GM08714 (cell line): ENCODE measurements around the gene CRYM.
"Not testable (repeated sequence)": the region's sequence is repeated elsewhere in the genome, so short reads cannot be mapped to it uniquely, and the experiment has no call there.

Source experiments
- H3K4me3 ChIP-seq: fragments of 200-500 bp; sonication (Bioruptor generic); 2 replicates; pipeline ENCODE4 v1.5.1; 2014; ENCODE audit warnings: mild to moderate bottlenecking, low read length, inconsistent platforms
- ZNF274 ChIP-seq: IDR thresholded peaks from 2 replicates; pipeline ENCODE4 v1.6.1; 2012; ENCODE audit warnings: mild to moderate bottlenecking, low read depth, low read length

The CRYM gene

DNA sequence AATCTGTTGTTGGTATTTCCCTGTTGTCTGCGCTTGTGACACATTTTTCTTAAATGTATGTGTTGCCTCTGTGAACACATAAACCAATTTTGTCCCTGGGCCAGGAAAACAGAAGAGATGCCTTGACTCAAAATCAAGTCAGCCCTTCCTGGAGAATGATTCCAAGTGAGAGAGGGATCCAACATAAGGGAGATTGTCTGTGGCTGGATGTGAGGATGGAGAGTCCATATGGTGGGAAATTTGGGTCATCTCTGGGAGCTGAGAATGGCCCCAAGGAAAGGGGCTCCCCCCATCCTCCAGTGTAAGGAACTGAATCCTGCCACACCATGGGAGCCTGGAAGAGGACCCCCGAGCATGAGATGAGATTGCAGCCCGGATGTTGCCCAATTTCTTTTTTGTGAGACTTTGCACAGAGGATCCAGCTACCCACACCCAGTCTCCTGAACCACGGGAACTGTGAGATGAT is 13.5 kb downstream of the CRYM start:
- H3K4me3 ChIP-seq, result no peak overlapping the region; the same call in 1 of the 2 replicates
- no peak for TF ChIP-seq ZNF274

DNA sequence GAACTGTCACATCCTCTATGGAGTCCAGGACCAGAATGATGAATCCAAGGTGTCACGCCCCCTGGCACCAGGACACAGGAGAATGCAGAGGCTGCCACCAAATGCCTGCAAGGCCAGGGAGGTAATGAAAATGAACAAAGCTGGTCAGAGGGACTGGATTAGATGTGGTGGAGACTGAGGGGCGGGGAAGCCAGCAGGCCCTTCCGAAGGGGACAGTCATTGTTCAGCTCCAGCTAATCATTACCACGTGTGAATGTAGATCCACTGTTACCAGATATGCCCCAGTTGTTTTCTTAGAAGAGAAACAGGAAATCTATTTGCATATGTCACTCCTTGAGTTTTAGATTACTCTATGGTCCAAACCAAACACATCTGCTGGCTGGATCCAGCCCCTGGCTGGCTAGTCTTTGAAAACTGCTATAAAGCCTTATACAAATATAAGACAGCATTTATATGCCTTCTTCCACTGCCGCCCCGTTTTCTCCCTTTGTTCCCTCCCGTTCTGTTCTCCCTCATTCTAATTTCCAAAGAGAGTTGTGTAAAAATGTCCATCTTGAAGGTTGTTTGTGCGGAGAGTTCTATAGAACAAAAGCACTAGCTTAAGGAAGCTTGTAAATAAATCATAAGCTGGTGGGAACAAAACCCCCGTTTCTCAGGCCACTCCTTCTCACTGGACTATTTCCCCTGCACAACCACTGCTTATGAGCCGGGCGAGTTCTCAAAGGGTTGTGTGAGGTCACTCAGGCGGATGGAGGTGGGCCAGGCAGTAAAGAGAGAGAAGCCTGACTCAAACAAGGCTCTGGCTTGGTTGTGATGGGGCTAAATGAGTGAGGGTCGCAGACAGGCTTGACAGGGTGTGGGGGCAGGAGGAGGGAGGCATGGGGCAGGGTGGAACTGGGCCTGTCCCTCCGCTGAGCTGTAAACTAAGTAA is 14.2 kb downstream of the CRYM start:
- no peak for TF ChIP-seq ZNF274
- peak overlapping the region; percentile 24; the same call in 1 of the 2 replicates for H3K4me3 ChIP-seq

DNA sequence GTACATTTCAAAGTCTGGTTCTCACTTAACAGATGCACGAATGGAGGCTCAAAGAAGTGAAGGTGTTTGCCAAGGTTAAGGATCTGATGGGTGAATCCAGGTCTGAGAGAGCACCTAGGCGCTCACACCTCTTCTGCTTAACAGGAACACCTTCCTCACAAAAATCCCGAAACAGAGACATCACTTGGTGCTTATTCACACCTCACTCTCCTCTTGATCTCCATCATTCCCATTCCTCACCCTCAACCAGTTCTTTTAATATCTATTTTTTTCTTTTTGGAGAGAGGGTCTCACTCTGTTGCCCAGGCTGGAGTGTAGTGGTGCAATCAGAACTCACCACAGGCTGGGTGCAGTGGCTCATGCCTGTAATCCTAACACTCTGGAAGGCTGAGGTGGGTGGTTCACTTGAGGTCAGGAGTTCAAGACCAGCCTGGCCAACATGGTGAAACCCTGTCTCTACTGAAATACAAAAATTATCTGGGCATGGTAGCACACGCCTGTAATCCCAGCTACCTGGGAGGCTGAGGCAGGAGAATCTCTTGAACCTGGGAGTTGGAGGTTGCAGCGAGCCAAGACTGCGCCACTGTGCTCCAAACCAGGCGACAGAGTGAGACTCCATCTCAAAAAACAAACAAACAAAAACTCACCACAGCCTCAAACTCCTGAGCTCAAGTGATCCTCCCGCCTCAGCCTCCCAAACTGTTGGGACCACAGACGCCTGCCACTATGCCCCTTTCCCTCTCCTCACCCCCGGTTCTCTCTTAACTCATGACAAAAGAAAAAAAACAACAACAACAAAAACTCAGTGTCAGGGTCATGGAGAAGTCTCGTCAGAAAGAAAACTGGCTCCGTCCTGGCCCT is 15.1 kb downstream of the CRYM start:
- H3K4me3 ChIP-seq, result peak overlapping the region; percentile 24; the same call in 1 of the 2 replicates
- no peak for TF ChIP-seq ZNF274

DNA sequence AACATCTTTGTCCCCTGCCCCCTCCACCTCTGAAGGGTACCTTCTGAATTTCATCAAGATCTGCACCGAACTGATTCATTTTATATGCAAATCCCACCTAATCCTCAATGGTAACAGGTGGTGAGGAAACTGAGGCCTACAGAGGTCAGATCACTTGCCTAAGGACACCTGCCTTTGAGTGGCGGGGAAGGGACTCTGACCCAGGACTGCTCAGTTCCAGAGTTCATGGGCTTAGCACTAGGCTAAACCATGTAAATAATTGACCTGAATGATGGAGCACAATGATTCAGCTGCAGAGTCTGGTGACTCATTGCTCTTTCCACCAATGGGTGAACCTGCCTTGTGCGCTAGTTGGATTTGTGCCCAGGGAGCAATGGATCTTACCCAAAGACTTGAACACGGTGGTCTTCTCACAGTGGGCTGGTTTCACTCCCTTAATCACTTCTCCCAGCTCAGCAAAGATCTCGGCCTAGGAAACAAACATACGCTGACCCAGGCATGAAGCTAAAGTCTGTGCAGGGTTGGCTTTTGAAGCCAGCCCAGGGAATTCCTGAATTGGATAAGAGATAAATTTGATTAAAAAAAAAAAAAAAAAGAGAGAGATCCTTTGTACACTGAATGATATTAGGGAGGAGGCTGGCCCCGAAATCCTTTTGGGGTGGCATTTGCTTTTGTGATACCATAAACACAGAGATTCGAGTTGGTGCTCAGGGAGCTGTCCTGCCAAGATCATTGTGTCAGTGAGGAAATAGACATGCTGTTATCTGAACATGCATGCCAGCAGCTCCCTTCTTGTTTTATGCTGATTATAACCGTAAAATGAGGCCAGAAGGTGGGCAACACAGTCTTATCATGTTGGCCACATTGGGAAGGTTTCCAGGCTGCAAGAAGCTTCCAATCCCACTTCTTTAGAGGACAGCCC is 17.0 kb downstream of the CRYM start:
- no peak for TF ChIP-seq ZNF274
- H3K4me3 ChIP-seq, result no peak overlapping the region

DNA sequence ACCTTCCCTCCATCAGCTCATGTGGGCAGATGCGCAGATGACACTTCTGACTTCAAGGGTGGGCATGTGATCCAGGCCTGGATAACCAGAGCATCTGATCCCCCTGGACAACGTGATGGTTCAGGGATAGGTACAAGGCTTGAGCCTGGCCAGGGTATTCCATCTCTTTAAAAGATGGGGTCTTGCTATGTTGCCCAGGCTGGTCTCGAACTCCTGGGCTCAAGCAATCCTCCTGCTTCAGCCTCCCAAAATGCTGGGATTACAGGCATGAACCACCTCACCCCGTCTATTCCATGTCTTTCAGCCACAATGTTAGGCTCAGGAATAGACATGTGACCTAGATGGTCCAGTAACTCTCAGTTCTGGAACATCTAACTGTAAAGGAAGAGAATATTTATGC is 20.8 kb downstream of the CRYM start:
- TF ChIP-seq ZNF274, result no peak
- H3K4me3 ChIP-seq, result no peak overlapping the region

DNA sequence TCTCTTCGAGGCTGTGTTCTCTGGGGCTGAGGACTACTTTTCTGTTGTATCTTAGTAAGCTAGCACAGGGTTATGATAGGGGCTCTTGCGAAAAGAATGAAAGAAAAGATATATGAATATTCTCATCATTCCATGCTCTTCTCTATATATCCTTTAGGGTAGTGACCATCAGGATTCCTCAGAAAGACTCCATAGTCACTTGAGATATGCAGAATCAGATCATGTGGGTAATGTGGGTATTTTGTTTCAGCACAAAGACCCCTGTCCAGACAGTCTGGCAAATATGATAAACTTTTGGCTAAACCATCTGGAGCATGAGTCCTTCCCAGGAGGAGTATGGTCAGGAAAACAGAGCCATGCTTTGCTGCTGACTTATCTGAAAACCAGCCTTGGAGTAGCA is 21.5 kb downstream of the CRYM start:
- H3K4me3 ChIP-seq, result no peak overlapping the region
- no peak for TF ChIP-seq ZNF274

DNA sequence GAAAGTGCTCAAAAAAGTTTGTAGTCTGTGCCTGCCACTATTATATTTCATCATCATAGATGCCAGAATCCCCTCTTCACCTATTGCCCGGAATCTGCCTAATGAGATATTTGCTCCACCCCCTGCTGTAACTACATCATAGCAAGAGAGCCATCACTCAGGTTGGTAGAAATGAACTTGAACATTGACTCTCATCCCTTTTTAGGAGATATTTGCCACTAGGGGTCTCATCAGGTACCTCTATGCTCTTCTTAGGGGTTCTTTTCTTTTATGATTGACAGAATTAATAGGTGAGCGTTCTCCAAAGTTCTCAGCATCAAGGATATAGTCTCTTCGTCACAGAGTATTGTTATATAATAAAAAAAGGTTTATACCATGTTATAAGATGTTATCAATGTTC is 24.6 kb downstream of the CRYM start:
- H3K4me3 ChIP-seq, result no peak overlapping the region
- TF ChIP-seq ZNF274, result no peak

DNA sequence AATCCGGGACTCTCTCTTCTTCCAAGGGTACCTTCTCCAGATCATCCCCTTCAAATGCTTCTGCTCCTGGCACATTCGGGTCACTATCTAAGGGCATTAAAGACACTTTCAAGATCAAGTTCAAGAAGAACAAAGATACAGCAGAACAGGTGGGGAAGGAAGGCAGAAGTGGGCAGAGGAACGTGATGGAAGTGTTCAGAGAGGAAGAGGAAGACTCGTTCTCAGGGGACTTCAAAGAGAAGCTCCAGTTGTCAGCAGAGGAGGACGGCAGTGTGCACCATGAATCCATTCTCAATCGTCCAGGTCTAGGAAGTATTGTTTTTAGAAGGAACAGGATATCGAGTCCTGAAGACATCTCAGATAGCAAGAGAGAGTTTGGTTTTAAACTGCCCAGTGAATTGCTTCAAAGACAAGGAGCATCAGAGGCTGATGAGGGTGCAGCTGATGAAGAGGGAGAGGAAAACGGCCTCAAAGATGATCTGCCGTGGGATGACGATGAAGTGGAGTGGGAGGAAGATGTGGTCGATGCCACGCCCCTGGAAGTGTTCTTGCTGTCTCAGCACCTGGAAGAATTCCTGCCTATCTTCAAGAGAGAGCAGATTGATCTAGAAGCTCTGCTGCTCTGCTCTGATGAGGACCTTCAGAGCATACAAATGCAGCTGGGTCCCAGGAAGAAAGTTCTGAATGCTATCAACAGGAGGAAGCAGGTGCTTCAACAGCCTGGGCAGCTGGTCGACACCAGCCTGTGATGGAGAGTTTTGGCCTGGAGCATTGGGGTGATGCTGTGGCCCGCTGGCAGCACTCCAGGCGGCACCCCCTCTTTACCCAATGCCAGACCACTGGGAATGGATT is 27.8 kb downstream of the CRYM start:
- no peak overlapping the region for H3K4me3 ChIP-seq
- no peak for TF ChIP-seq ZNF274

DNA sequence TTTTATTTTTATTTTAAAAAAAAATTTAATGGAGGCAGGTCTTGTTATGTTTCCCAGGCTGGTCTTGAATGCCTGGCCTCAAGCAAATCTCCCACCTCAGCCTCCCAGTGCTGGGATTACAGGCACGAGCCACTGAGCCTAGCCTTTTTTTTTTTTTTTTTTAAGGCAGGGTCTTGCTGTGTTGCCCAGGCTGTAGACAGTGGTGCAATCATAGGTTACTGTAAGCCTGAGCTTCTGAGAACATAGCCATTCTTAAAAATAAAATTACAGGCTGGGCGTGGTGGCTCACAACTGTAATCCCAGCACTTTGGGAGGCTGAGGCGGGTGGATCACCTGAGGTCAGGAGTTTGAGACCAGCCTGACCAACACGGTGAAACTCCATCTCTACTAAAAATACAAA is 29.9 kb downstream of the CRYM start:
- not testable (repeated sequence) for H3K4me3 ChIP-seq

DNA sequence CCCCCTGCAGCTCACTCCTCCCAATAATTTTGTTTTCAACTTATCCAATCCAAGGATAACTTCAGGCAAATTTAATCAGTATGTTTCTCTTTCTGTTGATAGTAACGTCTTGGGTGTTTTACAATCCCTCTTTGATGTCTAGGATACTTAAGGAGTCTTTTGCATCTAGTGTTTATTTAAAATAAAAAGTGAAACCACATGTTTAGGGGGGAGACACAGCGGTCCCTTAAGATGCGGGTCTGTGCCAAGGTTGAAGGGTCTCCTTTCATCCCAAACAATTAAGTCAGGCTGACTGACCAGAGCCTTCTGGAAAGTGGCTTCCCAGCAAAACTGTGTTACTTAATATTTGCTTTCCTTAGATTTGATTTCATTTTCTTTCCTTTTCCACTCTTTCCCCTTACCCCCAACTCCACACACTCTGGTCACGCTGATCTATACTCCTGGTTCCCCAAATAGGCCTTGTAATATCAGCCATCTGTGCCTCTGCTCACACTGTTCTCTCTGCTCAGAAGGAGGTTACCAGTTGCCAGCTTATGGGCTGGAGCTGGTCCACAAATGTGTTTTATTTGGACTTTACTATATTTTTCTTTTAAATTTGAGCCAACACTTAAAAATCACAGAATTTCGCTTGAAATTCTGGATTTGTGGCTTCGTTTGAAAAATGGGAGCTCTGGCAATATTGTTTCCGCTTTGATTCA is 33.4 kb downstream of the CRYM start:
- no peak overlapping the region for H3K4me3 ChIP-seq
- TF ChIP-seq ZNF274, result no peak

DNA sequence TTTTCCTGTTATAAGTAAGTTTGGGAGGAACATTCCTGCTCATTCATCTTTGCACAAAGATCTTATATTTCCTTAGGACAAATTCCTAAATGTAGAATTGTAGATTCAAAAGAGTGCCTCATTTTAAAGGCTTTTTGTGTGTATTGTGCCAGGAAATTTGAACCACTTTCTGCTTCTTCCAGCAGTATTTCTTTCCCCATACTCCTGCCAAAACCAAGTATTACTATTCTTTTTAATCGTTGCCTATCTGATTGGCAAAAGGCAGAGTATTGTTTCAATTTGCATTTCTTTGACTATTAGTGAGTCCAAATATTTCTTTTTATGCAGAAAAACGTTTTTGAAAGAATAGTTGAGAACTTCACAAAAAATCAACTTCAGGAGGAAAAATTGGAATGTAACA is 35.3 kb downstream of the CRYM start:
- no peak overlapping the region for H3K4me3 ChIP-seq
- TF ChIP-seq ZNF274, result no peak

DNA sequence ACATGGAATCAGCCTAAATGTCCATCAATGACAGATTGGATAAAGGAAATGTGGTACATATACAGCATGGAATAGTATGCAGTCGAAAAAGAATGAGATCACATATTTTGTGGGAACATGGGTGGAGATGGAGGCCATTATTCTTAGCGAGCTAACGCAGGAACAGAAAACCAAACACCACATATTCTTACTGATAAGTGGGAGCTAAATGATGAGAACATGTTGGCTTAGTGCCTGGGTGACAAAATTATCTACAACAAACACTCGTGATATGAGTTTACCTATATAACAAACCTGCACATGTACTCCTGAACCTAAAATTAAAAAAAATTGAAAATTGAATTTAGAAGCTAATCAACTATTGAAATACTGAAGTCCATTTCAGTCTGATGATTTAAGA is 38.4 kb downstream of the CRYM start:
- TF ChIP-seq ZNF274, result no peak

More for the DNA sequence above, 38.4 kb downstream of the CRYM start:
- no peak overlapping the region for H3K4me3 ChIP-seq
